Measurements from ENCODE around the gene DLGAP1.

DNA sequence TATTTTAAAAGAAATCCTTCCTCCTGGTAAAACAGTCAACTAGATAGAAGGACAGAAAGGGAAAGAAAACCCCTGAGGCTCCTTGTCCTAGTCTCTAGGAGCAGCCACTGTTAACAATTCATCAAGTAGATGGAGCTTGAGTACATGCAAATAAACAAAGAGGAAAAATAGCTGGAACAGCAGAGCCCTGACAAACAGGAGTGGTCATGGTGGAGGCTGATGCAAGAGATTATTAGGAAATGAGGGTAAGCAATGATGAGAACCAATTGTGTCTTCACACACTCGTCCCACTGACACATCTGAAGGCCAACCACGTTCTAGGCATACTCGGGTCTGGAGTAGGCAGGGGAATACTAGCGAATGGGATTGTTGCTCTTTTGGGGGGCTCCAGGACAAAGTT is 9.2 kb downstream of the DLGAP1 start:
- TF ChIP-seq EZH2 (IDR thresholded peaks at IDR 0.05; ENCODE audit: borderline replicate concordance, control insufficient read depth, low read depth, low read length) = no peak
- TF ChIP-seq, protein P1, sequence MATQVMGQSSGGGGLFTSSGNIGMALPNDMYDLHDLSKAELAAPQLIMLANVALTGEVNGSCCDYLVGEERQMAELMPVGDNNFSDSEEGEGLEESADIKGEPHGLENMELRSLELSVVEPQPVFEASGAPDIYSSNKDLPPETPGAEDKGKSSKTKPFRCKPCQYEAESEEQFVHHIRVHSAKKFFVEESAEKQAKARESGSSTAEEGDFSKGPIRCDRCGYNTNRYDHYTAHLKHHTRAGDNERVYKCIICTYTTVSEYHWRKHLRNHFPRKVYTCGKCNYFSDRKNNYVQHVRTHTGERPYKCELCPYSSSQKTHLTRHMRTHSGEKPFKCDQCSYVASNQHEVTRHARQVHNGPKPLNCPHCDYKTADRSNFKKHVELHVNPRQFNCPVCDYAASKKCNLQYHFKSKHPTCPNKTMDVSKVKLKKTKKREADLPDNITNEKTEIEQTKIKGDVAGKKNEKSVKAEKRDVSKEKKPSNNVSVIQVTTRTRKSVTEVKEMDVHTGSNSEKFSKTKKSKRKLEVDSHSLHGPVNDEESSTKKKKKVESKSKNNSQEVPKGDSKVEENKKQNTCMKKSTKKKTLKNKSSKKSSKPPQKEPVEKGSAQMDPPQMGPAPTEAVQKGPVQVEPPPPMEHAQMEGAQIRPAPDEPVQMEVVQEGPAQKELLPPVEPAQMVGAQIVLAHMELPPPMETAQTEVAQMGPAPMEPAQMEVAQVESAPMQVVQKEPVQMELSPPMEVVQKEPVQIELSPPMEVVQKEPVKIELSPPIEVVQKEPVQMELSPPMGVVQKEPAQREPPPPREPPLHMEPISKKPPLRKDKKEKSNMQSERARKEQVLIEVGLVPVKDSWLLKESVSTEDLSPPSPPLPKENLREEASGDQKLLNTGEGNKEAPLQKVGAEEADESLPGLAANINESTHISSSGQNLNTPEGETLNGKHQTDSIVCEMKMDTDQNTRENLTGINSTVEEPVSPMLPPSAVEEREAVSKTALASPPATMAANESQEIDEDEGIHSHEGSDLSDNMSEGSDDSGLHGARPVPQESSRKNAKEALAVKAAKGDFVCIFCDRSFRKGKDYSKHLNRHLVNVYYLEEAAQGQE (IDR thresholded peaks at IDR 0.05; ENCODE audit: low read depth, low read length) = no peak
- TF ChIP-seq TAF1 (IDR thresholded peaks at IDR 0.05; ENCODE audit: borderline replicate concordance, low read depth, low read length) = no peak
